Fibroblast of peridontal ligament (primary cell): ENCODE data around the gene LECT2.

Experiments used
- DNase-seq: peaks from one replicate; pipeline ENCODE4 v3.0.0-alpha.2; 2010; ENCODE audit errors: extremely low read depth

The LECT2 gene

GRCh38 chr5:135978993-135979392 lies 24.2 kb upstream of the LECT2 start:
- DNase-seq, result peak; percentile 26

- no peak for DNase-seq
Measured at GRCh38 chr5:135978212-135978631, 23.4 kb upstream of the LECT2 start.

GRCh38 chr5:135977375-135977928 lies 22.7 kb upstream of the LECT2 start:
- no peak for DNase-seq

- no peak for DNase-seq
Measured at GRCh38 chr5:135976216-135976615, 21.4 kb upstream of the LECT2 start.

- no peak for DNase-seq
Measured at GRCh38 chr5:135975122-135975521, 20.3 kb upstream of the LECT2 start.

GRCh38 chr5:135974021-135974600 lies 19.3 kb upstream of the LECT2 start:
- no peak for DNase-seq

- DNase-seq, result peak; percentile 97
Measured at GRCh38 chr5:135973323-135974020, 18.7 kb upstream of the LECT2 start.

GRCh38 chr5:135971701-135972100 lies 16.9 kb upstream of the LECT2 start:
- no peak for DNase-seq

- no peak for DNase-seq
Measured at GRCh38 chr5:135966790-135967189, 12.0 kb upstream of the LECT2 start.

- DNase-seq, result peak; percentile 43
Measured at GRCh38 chr5:135966165-135966564, 11.4 kb upstream of the LECT2 start.

GRCh38 chr5:135965504-135965903 lies 10.7 kb upstream of the LECT2 start:
- DNase-seq, result no peak

GRCh38 chr5:135964670-135965320 lies 10.0 kb upstream of the LECT2 start:
- peak; percentile 94 for DNase-seq

- DNase-seq, result no peak
Measured at GRCh38 chr5:135955525-135955924, 742 bp upstream of the LECT2 start.

- DNase-seq, result no peak
Measured at GRCh38 chr5:135953850-135954249, 933 bp downstream of the LECT2 start.

GRCh38 chr5:135952683-135953082 lies 2.1 kb downstream of the LECT2 start:
- peak; percentile 18 for DNase-seq

- no peak for DNase-seq
Measured at GRCh38 chr5:135951807-135952206, 3.0 kb downstream of the LECT2 start.

GRCh38 chr5:135951257-135951656 lies 3.5 kb downstream of the LECT2 start:
- no peak for DNase-seq

GRCh38 chr5:135950611-135951010 lies 4.2 kb downstream of the LECT2 start:
- peak; percentile 95 for DNase-seq

- peak; percentile 95 for DNase-seq
Measured at GRCh38 chr5:135944967-135945560, 9.7 kb downstream of the LECT2 start.

GRCh38 chr5:135944564-135944963 lies 10.2 kb downstream of the LECT2 start:
- DNase-seq, result no peak

GRCh38 chr5:135942202-135942771 lies 12.5 kb downstream of the LECT2 start:
- DNase-seq, result no peak

GRCh38 chr5:135941711-135942110 lies 13.1 kb downstream of the LECT2 start:
- no peak for DNase-seq
